Fibroblast of villous mesenchyme (primary cell): ENCODE measurements around the gene NR6A1. TPM values are rescaled to one million over a fixed set of nuclear protein-coding genes. Genes with fewer than 3 reads are reported as not detected.
A peak's percentile ranks its signal among the peaks of the same experiment; 100 is the strongest.

Source experiments
- DNase-seq: peaks from one replicate; pipeline ENCODE4 v3.0.0-alpha.2; 2010; ENCODE audit warnings: low read depth
- H3K4me3 ChIP-seq: 2 replicates; pipeline ENCODE4 v1.5.1; 2011; ENCODE audit warnings: low read depth, mild to moderate bottlenecking, low read length
- total RNA-seq: library from RNA; depleted of rRNA; stranded (reverse); fragments of >200 nt; gene quantifications from 2 replicates; pipeline ENCODE4 v1.2.3, GENCODE V29; 2012
- TF ChIP-seq, protein P1 (sequence below): IDR thresholded peaks from 2 replicates; pipeline ENCODE4 v1.5.1; 2012; ENCODE audit warnings: low read depth, mild to moderate bottlenecking, low read length; ENCODE audit not compliant: insufficient read depth

The NR6A1 gene
- total RNA-seq, 1 donor, result under 0.01 TPM

DNA sequence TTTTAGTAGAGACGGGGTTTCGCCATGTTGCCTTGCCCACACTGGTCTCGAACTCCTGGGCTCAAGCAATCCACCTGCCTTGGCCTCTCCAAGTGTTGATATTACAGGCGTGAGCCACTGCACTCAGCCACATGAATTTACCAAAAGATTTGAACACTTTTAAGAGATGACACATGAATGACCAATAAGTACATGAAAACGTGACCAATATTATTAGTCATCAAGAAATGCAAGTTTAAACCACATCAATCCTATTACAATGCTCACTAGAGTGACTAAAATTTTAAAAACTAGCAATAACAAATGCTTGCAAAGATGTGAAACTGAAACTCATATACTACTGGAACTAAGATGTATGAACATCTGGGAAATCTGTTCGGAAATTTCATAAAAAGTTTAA, 54.3 kb downstream of the NR6A1 start:
- H3K4me3 ChIP-seq, result no peak overlapping the region
- DNase-seq, result no peak
- TF ChIP-seq, protein P1, sequence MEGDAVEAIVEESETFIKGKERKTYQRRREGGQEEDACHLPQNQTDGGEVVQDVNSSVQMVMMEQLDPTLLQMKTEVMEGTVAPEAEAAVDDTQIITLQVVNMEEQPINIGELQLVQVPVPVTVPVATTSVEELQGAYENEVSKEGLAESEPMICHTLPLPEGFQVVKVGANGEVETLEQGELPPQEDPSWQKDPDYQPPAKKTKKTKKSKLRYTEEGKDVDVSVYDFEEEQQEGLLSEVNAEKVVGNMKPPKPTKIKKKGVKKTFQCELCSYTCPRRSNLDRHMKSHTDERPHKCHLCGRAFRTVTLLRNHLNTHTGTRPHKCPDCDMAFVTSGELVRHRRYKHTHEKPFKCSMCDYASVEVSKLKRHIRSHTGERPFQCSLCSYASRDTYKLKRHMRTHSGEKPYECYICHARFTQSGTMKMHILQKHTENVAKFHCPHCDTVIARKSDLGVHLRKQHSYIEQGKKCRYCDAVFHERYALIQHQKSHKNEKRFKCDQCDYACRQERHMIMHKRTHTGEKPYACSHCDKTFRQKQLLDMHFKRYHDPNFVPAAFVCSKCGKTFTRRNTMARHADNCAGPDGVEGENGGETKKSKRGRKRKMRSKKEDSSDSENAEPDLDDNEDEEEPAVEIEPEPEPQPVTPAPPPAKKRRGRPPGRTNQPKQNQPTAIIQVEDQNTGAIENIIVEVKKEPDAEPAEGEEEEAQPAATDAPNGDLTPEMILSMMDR, result no peak

DNA sequence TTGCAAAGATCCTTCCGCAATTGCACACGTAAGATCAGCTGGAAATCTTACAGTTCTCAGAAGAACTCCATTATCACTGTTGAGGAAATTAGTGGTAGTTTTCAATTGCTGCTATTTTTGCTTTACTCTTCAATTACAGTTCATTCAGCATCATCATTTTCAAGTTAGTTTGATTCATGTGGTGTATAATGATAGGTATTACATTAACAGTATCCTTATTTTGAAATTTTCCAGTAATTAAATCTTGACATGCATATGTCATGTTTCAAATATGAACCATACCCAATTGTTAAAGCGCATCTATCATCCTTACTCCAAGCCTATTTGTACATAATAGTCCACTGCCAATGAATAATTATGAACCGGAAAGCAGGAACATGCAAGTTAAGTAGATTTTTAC, 60.3 kb downstream of the NR6A1 start:
- DNase-seq, result no peak
- H3K4me3 ChIP-seq, result no peak overlapping the region
- TF ChIP-seq, protein P1, result no peak

DNA sequence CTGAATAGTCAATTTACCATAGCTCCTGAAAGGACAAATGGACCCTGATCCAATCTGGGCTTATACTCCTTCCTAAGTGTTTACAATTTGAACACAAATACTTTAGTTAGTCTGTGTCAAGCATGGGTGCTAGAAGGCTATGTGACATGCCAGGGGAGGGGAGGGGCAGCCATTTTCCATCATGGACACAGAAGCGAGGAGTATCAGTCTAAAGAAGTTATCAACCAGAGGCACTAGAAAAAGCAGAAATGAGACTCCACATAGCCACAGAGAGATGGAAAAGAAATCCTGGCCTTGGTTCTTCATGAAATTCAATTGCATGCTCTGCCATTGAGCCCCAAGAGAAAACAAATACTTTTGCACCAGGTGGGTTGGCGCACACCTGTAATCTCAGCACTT, 61.8 kb downstream of the NR6A1 start:
- TF ChIP-seq, protein P1, result no peak
- no peak overlapping the region for H3K4me3 ChIP-seq
- DNase-seq, result no peak

DNA sequence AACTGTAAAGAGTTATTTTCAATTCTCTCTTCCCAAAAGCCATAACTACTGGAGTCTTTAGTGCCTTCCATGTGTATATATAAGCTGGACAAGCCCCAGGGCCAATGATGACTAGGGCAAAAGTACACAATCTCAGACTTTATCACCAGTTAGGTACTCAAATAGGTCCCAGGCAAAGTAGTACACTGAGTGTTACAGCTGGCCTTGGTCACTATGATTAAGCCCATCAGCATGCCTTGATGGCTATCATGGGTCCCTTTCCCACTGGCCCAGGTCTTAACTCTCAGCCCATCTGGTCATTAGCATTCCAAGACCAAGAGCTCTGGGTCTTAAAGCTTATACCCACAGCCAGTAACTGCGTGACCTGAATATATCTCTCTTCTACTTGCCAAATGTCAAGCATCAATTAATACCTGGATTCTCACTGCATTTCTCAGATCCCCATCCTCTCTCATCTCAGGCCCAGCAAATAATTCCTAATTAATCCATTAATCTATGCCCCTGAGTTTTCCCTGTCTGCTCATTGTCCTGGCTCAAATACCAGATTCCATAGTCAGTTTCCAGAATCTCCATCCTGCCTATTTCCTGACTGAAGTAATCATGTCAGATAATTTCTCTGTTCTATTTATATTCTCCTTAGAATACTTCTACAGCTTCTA, 62.3 kb downstream of the NR6A1 start:
- H3K4me3 ChIP-seq, result no peak overlapping the region
- DNase-seq, result peak; percentile 33
- TF ChIP-seq, protein P1, result no peak

DNA sequence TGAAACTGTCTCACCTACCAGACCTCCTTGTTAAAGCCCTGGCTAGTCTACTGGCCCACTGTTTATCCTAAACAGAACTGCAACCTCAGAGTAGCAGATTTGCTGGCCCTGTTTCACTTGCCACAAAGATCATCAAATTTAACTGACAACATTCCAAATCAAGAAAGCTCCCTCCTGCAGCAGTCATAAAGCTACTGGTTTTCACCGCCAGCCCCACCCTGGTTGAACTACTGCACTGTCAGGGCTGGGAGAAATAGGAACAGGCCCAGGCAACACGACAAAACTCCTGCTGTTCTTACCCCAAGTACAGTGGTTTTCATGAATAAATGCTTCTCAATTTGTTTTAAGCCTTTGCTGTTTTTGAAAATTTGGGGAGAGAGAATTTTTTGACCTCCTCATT, 63.0 kb downstream of the NR6A1 start:
- no peak overlapping the region for H3K4me3 ChIP-seq
- no peak for DNase-seq
- TF ChIP-seq, protein P1, result no peak

DNA sequence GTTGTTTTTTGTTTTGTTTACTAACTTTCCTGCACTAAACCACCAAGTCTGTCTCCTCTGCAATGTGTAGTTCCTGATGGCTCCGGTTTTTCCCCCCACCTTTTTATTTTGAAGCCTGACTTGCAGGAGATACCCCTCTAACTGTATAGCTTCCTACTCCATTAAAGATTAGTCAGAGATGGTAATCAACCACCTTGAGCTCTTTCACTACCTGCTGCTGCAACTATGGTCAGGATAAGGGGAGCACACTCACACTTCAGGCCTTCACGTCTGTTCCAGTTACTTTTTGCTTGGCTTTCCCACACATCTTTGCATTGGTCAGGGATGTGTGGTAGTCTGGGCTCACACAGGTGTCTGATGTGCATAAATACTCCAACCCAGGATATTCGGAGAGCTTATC, 63.4 kb downstream of the NR6A1 start:
- TF ChIP-seq, protein P1, result no peak
- no peak for DNase-seq
- H3K4me3 ChIP-seq, result no peak overlapping the region

DNA sequence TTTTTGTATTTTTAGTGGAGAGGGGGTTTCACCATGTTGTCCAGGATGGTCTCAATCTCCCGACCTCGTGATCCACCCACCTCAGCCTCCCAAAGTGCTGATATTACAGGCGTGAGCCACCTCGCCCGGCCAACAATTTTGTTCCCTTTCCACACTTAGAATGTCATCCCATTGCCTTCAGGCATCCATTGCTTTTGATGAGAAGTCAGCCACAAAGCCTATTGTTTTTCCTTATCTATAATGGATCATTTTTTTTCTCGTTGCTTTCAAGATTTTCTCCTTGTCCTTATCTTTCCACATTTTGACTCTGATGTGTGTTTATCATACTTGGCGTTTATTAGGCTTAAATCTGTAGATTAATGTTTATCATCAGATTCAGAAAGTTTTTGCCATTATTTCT, 64.4 kb downstream of the NR6A1 start:
- no peak overlapping the region for H3K4me3 ChIP-seq
- TF ChIP-seq, protein P1, result no peak
- DNase-seq, result no peak
